ENCODE results near the gene NCBP2L.

Gene NCBP2L

DNA sequence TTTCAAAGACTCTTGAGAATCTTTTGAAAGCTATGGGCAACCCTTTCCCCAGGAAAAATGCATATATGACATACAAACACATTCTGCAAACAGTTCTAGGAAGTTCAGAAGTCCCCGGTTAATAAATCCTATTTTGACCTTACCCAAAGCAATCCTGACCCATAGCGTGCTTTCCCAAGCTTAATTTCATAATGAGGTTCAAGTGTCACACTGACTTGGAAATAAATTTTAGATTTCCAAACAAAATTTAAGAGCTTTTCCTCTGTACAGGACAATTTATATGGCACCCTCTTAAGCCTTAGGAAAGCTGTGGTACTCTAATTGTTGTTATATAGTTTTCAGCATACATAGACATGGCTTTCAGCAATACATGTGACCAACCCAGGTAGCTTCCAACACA lies 59.4 kb downstream of the NCBP2L start:
- H3K9me3 ChIP-seq (ENCODE audit: insufficient read depth, low read depth, low read length), result no peaks in the 10 kb centered on the region
- no peak overlapping the region for H3K9ac ChIP-seq (ENCODE audit: low read depth, low read length)
- 87% methylated on average over 2 of the region's 2 CpGs for WGBS
- no peaks in the 10 kb centered on the region for H3K36me3 ChIP-seq (ENCODE audit: insufficient read depth, low read length)
- H3K27ac ChIP-seq (ENCODE audit: low read depth, low read length), result no peak overlapping the region
- no peaks in the 10 kb centered on the region for H3K4me1 ChIP-seq (ENCODE audit: insufficient read depth, low read length)
- no peak overlapping the region for H3K4me3 ChIP-seq (ENCODE audit: low read length)
- H3K27me3 ChIP-seq (ENCODE audit: insufficient read depth, low read length), result no peaks in the 10 kb centered on the region

DNA sequence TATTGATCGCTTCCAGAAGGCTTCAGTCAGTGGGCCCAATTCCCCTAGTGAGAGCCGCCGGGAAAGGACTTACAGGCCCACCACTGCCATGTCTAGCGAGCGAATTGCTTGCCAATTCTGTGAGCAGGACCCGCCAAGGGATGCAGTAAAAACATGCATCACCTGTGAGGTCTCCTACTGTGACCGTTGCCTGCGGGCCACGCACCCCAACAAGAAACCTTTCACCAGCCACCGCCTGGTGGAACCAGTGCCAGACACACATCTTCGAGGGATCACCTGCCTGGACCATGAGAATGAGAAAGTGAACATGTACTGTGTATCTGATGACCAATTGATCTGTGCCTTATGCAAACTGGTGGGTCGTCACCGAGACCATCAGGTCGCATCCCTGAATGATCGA lies 63.4 kb downstream of the NCBP2L start:
- 95% methylated on average over 15 of the region's 15 CpGs for WGBS
- no peaks in the 10 kb centered on the region for H3K36me3 ChIP-seq (ENCODE audit: insufficient read depth, low read length)

GRCh38 chrX:107842715-107843400 lies 65.3 kb downstream of the NCBP2L start:
- no peaks in the 10 kb centered on the region for H3K4me1 ChIP-seq (ENCODE audit: insufficient read depth, low read length)
- no peaks in the 10 kb centered on the region for H3K27me3 ChIP-seq (ENCODE audit: insufficient read depth, low read length)
- no peaks in the 10 kb centered on the region for H3K36me3 ChIP-seq (ENCODE audit: insufficient read depth, low read length)
- no peak overlapping the region for H3K9ac ChIP-seq (ENCODE audit: low read depth, low read length)
- H3K9me3 ChIP-seq (ENCODE audit: insufficient read depth, low read depth, low read length), result no peaks in the 10 kb centered on the region
- H3K27ac ChIP-seq (ENCODE audit: low read depth, low read length), result no peak overlapping the region
- 86% methylated on average over 5 of the region's 6 CpGs for WGBS
- no peak overlapping the region for H3K4me3 ChIP-seq (ENCODE audit: low read length)

More for the DNA sequence above, 63.4 kb downstream of the NCBP2L start:
- Histone ChIP-seq H3K9ac (ENCODE audit: low read depth, low read length) (no peak overlapping the region), H3K27ac (ENCODE audit: low read depth, low read length) (no peak overlapping the region), H3K4me3 (ENCODE audit: low read length) (no peak overlapping the region), H3K4me1 (ENCODE audit: insufficient read depth, low read length) (no peaks in the 10 kb centered on the region), H3K27me3 (ENCODE audit: insufficient read depth, low read length) (no peaks in the 10 kb centered on the region), H3K9me3 (ENCODE audit: insufficient read depth, low read depth, low read length) (no peaks in the 10 kb centered on the region)

Measured in HUES64 (cell line).